H1 (cell line): ENCODE measurements around the gene PLA2G15.

ENCODE experiments used
- CTCF ChIP-seq, 3 experiments: IDR thresholded peaks; 1 replicate in 2 of 3; 2 replicates in 1 of 3; pipeline versions ENCODE4 v1.5.1 to v1.6.1; 2011; ENCODE audit warnings: low read length in 3 of 3, mild to moderate bottlenecking in 3 of 3, inconsistent platforms in 2 of 3, low read depth in 1 of 3, moderate library complexity in 1 of 3; ENCODE audit not compliant: insufficient read depth in 1 of 3; ENCODE audit errors: control extremely low read depth in 1 of 3
- EZH2 ChIP-seq: fragments of 200-600 bp; sonication (generic); IDR thresholded peaks from 2 replicates; pipeline ENCODE4 v1.7.1; 2012; ENCODE audit warnings: low read depth, mild to moderate bottlenecking, moderate library complexity, low read length, inconsistent platforms; ENCODE audit not compliant: severe bottlenecking
- GABPA ChIP-seq: IDR thresholded peaks from 2 replicates; pipeline ENCODE4 v1.6.1; 2011; ENCODE audit warnings: mild to moderate bottlenecking, low read length, moderate library complexity, borderline replicate concordance; ENCODE audit not compliant: insufficient read depth
- GTF2F1 ChIP-seq: IDR thresholded peaks from 2 replicates; pipeline ENCODE4 v1.6.1; 2012; ENCODE audit warnings: low read depth, low read length, improper control_type of control experiment, borderline replicate concordance
- JUND ChIP-seq: IDR thresholded peaks from 2 replicates; pipeline ENCODE4 v1.6.1; 2011; ENCODE audit warnings: mild to moderate bottlenecking, improper control_type of control experiment, low read length
- KDM5A ChIP-seq: fragments of 200-600 bp; IDR thresholded peaks from 2 replicates; pipeline ENCODE4 v1.7.1; 2012; ENCODE audit warnings: mild to moderate bottlenecking, low read length, inconsistent platforms, mixed read lengths
- POLR2A ChIP-seq, 2 experiments: IDR thresholded peaks; 1 replicate in 1 of 2; 2 replicates in 1 of 2; pipeline ENCODE4 v1.6.1; 2011; ENCODE audit warnings: low read depth in 2 of 2, low read length in 2 of 2, mild to moderate bottlenecking in 2 of 2; ENCODE audit errors: control extremely low read depth in 1 of 2
- RFX5 ChIP-seq: IDR thresholded peaks from 2 replicates; pipeline ENCODE4 v1.6.1; 2011; ENCODE audit warnings: low read depth, low read length, improper control_type of control experiment, borderline replicate concordance
- SRF ChIP-seq: IDR thresholded peaks from 2 replicates; pipeline ENCODE4 v1.6.1; 2011; ENCODE audit warnings: mild to moderate bottlenecking, low read depth, low read length, moderate library complexity
- SUZ12 ChIP-seq: fragments of 200-600 bp; sonication (generic); IDR thresholded peaks from 2 replicates; pipeline ENCODE4 v1.6.1; 2012; ENCODE audit warnings: mild to moderate bottlenecking, inconsistent platforms, low read length, moderate library complexity, mixed read lengths
- TEAD4 ChIP-seq: IDR thresholded peaks from 2 replicates; pipeline ENCODE4 v1.6.1; 2012; ENCODE audit warnings: low read depth, low read length, inconsistent platforms, mixed read lengths
- YY1 ChIP-seq: IDR thresholded peaks from 2 replicates; pipeline ENCODE4 v1.6.1; 2011; ENCODE audit warnings: low read depth, mild to moderate bottlenecking, low read length

- TF ChIP-seq POLR2A (IDR thresholded peaks at IDR 0.05; ENCODE audit: control extremely low read depth in 1 of 2, low read depth in 2 of 2, low read length in 2 of 2) (no peak), CTCF (IDR thresholded peaks at IDR 0.05; ENCODE audit: control extremely low read depth in 1 of 3, insufficient read depth in 1 of 3, low read depth in 1 of 3, low read length in 3 of 3) (no peak), RFX5 (no peak), GABPA (no peak), YY1 (no peak), JUND (no peak), EZH2 (no peak), KDM5A (no peak), SUZ12 (no peak), GTF2F1 (no peak), SRF (no peak), TEAD4 (no peak)
Measured at GRCh38 chr16:68296693-68297092, 51.5 kb downstream of the PLA2G15 start.
